ENCODE data around the gene COA6. TPM values are rescaled to one million over a fixed set of nuclear protein-coding genes. Genes with fewer than 3 reads are reported as not detected.

The COA6 gene
- total RNA-seq, 1 experiment from 2014 or later: 47.9 TPM

GRCh38 chr1:234413990-234414389, 40.7 kb downstream of the COA6 start:
- TF ChIP-seq ZNF121 (CRISPR knock-in tag; IDR thresholded peaks at IDR 0.05): no peak
- TF ChIP-seq E2F4 (CRISPR knock-in tag; IDR thresholded peaks at IDR 0.05; ENCODE audit: borderline replicate concordance, low read depth): no peak
- TF ChIP-seq OVOL2 (CRISPR knock-in tag; IDR thresholded peaks at IDR 0.05; ENCODE audit: borderline replicate concordance): no peak
- TF ChIP-seq PRRX2 (CRISPR knock-in tag; IDR thresholded peaks at IDR 0.05): no peak
- no peak overlapping the region for H3K4me3 Mint-ChIP-seq
- ATAC-seq: no peak
- H3K9me3 Mint-ChIP-seq: no peaks in the 10 kb centered on the region
- peaks cover 6% of the 10 kb centered on the region for H3K4me1 Mint-ChIP-seq
- H3K27me3 Mint-ChIP-seq (ENCODE audit: low read depth): no peaks in the 10 kb centered on the region
- POLR2A ChIA-PET: no interaction called here
- peak overlapping the region; percentile 80; the same call in 1 of the 2 replicates for H3K27ac Mint-ChIP-seq
- no peak for DNase-seq (ENCODE audit: low spot score)
- CTCF ChIA-PET: no interaction called here
- H3K36me3 Mint-ChIP-seq: peaks cover 7% of the 10 kb centered on the region

- ATAC-seq (no peak), DNase-seq (ENCODE audit: low spot score) (no peak)
- CTCF ChIA-PET: no interaction called here
- Mint-ChIP-seq H3K9me3 (no peaks in the 10 kb centered on the region), H3K36me3 (peaks cover 34% of the 10 kb centered on the region), H3K4me3 (no peak overlapping the region), H3K27ac (no peak overlapping the region), H3K27me3 (ENCODE audit: low read depth) (no peaks in the 10 kb centered on the region), H3K4me1 (peaks cover 4% of the 10 kb centered on the region)
- POLR2A ChIA-PET: no interaction called here
- no peak for TF ChIP-seq ZNF138 (CRISPR knock-in tag; conservative IDR thresholded peaks at IDR 0.05)
- TF ChIP-seq PRDM15 (CRISPR knock-in tag; IDR thresholded peaks at IDR 0.05): peak; percentile 44; the same call in 1 of the 2 replicates
These were observed 54.8 kb downstream of the COA6 start for GRCh38 chr1:234427950-234428646.

GRCh38 chr1:234429434-234429806, 56.2 kb downstream of the COA6 start:
- ATAC-seq (no peak), DNase-seq (ENCODE audit: low spot score) (no peak)
- Mint-ChIP-seq H3K9me3 (no peaks in the 10 kb centered on the region), H3K4me3 (no peak overlapping the region), H3K27me3 (ENCODE audit: low read depth) (no peaks in the 10 kb centered on the region), H3K36me3 (peaks cover 32% of the 10 kb centered on the region), H3K27ac (no peak overlapping the region), H3K4me1 (peaks cover 4% of the 10 kb centered on the region)
- ChIA-PET CTCF (interaction anchor here (1.4 kb wide), 1 partner anchor 106 kb away, joined by 3 read pairs; no protein-coding TSS in a partner anchor), POLR2A (interaction anchor here (1.0 kb wide), 1 partner anchor 37 kb away, joined by 3 read pairs; no protein-coding TSS in a partner anchor)
- TF ChIP-seq RORB (CRISPR knock-in tag; IDR thresholded peaks at IDR 0.05): no peak
- TF ChIP-seq AR (CRISPR knock-in tag; IDR thresholded peaks at IDR 0.05): no peak

GRCh38 chr1:234430691-234431090, 57.4 kb downstream of the COA6 start:
- ChIA-PET POLR2A (no interaction called here), CTCF (no interaction called here)
- Mint-ChIP-seq H3K27ac (no peak overlapping the region), H3K4me1 (peaks cover 4% of the 10 kb centered on the region), H3K36me3 (peaks cover 32% of the 10 kb centered on the region), H3K27me3 (ENCODE audit: low read depth) (no peaks in the 10 kb centered on the region), H3K9me3 (no peaks in the 10 kb centered on the region), H3K4me3 (no peak overlapping the region)
- no peak for TF ChIP-seq ZNF281 (CRISPR knock-in tag; IDR thresholded peaks at IDR 0.05)
- TF ChIP-seq AR (CRISPR knock-in tag; IDR thresholded peaks at IDR 0.05): no peak
- no peak for TF ChIP-seq NFE2L1 (CRISPR knock-in tag; IDR thresholded peaks at IDR 0.05)
- no peak for TF ChIP-seq FOXJ3 (CRISPR knock-in tag; IDR thresholded peaks at IDR 0.05; ENCODE audit: borderline replicate concordance)
- TF ChIP-seq CBFB (CRISPR knock-in tag; IDR thresholded peaks at IDR 0.05; ENCODE audit: low read depth): no peak
- ATAC-seq (no peak), DNase-seq (ENCODE audit: low spot score) (no peak)

All from WTC11 (cell line).